ENCODE data around the gene SPATA13. TPM values are rescaled to one million over a fixed set of nuclear protein-coding genes. Genes with fewer than 3 reads are reported as not detected.
A peak's percentile ranks its signal among the peaks of the same experiment; 100 is the strongest.

The SPATA13 gene
- total RNA-seq, 1 experiment from 2014 or later = 28.7 TPM

DNA sequence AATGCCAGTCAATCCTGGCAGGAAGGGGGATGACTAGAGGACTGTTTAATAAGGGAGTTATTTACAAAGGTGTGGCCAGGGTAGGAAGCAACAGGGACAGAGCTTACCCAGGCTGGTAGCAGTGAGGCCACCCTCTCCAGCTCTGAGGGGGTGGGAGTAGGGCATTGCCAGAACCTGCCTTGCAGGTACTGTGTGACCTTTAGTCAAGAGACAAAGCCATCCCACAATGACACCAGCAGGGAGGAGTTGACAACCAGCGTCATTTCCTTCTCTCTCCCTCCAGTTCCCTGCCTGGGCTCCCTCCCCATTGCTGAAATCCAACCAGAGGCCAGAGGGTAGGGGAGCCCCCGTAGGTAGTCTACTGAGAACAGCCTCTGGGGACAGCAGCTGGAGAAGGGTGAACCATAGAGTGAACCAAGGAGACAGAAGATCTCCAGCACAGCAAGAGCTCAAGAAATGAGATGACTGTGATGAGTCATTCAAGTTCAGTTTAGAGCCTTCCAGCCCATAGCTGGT lies 33.3 kb upstream of the SPATA13 start:
- H3K9me3 ChIP-seq (ENCODE audit: insufficient read depth, low read depth) = no peaks in the 10 kb centered on the region; the same call in 1 of the 2 replicates
- ChIA-PET POLR2A (ENCODE audit: unreplicated experiment) (interaction anchor here (0.6 to 1.0 kb wide), 4 partner anchors 21 to 117 kb away, joined by 4 to 8 read pairs (median 5); partner anchors contain the start of gene SPATA13), CTCF (interaction anchor here (1.0 kb wide), 1 partner anchor 34 kb away, joined by 3 read pairs; no protein-coding TSS in a partner anchor)
- no peaks in the 10 kb centered on the region for H3K79me2 ChIP-seq (ENCODE audit: low read depth)
- H3K4me3 ChIP-seq = peak overlapping the region; percentile 18; the same call in 1 of the 2 replicates
- peak overlapping the region; percentile 87 for H3K27ac ChIP-seq
- H4K20me1 ChIP-seq (ENCODE audit: insufficient read depth) = no peaks in the 10 kb centered on the region
- H3K4me2 ChIP-seq = peak overlapping the region; percentile 65
- H3K27me3 ChIP-seq (ENCODE audit: insufficient read depth, low read depth) = no peaks in the 10 kb centered on the region
- BruUV-seq (replicated peaks) = no TSS peak
- TF ChIP-seq, protein P1, sequence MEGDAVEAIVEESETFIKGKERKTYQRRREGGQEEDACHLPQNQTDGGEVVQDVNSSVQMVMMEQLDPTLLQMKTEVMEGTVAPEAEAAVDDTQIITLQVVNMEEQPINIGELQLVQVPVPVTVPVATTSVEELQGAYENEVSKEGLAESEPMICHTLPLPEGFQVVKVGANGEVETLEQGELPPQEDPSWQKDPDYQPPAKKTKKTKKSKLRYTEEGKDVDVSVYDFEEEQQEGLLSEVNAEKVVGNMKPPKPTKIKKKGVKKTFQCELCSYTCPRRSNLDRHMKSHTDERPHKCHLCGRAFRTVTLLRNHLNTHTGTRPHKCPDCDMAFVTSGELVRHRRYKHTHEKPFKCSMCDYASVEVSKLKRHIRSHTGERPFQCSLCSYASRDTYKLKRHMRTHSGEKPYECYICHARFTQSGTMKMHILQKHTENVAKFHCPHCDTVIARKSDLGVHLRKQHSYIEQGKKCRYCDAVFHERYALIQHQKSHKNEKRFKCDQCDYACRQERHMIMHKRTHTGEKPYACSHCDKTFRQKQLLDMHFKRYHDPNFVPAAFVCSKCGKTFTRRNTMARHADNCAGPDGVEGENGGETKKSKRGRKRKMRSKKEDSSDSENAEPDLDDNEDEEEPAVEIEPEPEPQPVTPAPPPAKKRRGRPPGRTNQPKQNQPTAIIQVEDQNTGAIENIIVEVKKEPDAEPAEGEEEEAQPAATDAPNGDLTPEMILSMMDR (conservative IDR thresholded peaks at IDR 0.05) = no peak
- TF ChIP-seq EZH2 (IDR thresholded peaks at IDR 0.05; ENCODE audit: low read depth) = no peak
- peak; percentile 67 to 91 for DNase-seq
- no peaks in the 10 kb centered on the region for H3K9me2 ChIP-seq (ENCODE audit: insufficient read depth)
- intact Hi-C loops (cut with micrococcal nuclease; ENCODE audit: unreplicated experiment) = loop anchor here (1.0 kb wide), 2 partner anchors 21 to 34 kb away; no protein-coding TSS in a partner anchor
- peak overlapping the region; percentile 73; the same call in 1 of the 2 replicates for H2AFZ ChIP-seq
- H3K36me3 ChIP-seq (ENCODE audit: low read depth) = no peaks in the 10 kb centered on the region
- peaks cover 50% of the 10 kb centered on the region for H3K4me1 ChIP-seq (replicated peaks; ENCODE audit: insufficient read depth)
- H3F3A ChIP-seq (ENCODE audit: insufficient read depth, low read depth) = peaks cover 25% of the 10 kb centered on the region

- TF ChIP-seq, protein P1 (conservative IDR thresholded peaks at IDR 0.05) = no peak
- TF ChIP-seq EZH2 (IDR thresholded peaks at IDR 0.05; ENCODE audit: low read depth) = no peak
- Histone ChIP-seq H3K36me3 (ENCODE audit: low read depth) (no peaks in the 10 kb centered on the region), H4K20me1 (ENCODE audit: insufficient read depth) (no peaks in the 10 kb centered on the region), H3K4me3 (peak overlapping the region; percentile 18; the same call in 1 of the 2 replicates), H3K4me1 (replicated peaks; ENCODE audit: insufficient read depth) (peaks cover 50% of the 10 kb centered on the region), H3K27me3 (ENCODE audit: insufficient read depth, low read depth) (no peaks in the 10 kb centered on the region), H3K9me3 (ENCODE audit: insufficient read depth, low read depth) (no peaks in the 10 kb centered on the region; the same call in 1 of the 2 replicates), H3K9me2 (ENCODE audit: insufficient read depth) (no peaks in the 10 kb centered on the region), H2AFZ (no peak overlapping the region), H3K79me2 (ENCODE audit: low read depth) (no peaks in the 10 kb centered on the region), H3F3A (ENCODE audit: insufficient read depth, low read depth) (peaks cover 25% of the 10 kb centered on the region), H3K4me2 (peak overlapping the region; percentile 65), H3K27ac (peak overlapping the region; percentile 87)
- DNase-seq = peak in 1 of 2 experiments; percentile 64
- POLR2A ChIA-PET (ENCODE audit: unreplicated experiment) = no interaction called here
- no TSS peak for BruUV-seq (replicated peaks)
- CTCF ChIA-PET = no interaction called here
- intact Hi-C loops (cut with micrococcal nuclease; ENCODE audit: unreplicated experiment) = no loop called here
Measured at GRCh38 chr13:24128112-24128511, 32.4 kb upstream of the SPATA13 start.

DNA sequence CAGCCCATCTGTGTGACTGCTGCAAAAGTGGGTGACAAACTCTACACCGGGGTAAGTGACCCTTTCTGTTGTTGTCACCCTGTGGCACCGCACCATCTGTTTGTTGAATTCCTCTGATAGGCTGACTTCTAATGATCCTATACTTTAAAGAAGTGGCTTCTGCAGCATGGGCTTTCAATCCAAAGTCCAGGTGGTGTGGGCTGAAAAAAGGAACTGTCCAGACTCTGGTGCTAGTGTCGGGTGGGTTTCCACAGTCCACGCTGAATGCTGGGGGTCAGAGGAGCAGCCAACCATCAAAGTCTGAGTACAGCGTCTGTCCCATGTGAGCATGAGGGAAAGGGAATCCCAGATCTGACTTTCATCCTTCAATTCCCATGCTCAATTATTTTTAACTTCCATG lies 31.6 kb upstream of the SPATA13 start:
- ChIA-PET CTCF (interaction anchor here (0.5 kb wide), 1 partner anchor 46 kb away, joined by 5 read pairs; no protein-coding TSS in a partner anchor), POLR2A (ENCODE audit: unreplicated experiment) (no interaction called here)
- no peak overlapping the region for H3K27ac ChIP-seq
- no peak overlapping the region for H3K4me3 ChIP-seq
- H4K20me1 ChIP-seq (ENCODE audit: insufficient read depth) = no peaks in the 10 kb centered on the region
- no peaks in the 10 kb centered on the region for H3K27me3 ChIP-seq (ENCODE audit: insufficient read depth, low read depth)
- H3F3A ChIP-seq (ENCODE audit: insufficient read depth, low read depth) = peaks cover 25% of the 10 kb centered on the region
- no peaks in the 10 kb centered on the region for H3K9me2 ChIP-seq (ENCODE audit: insufficient read depth)
- H3K4me2 ChIP-seq = no peak overlapping the region
- no TSS peak for BruUV-seq (replicated peaks)
- no peaks in the 10 kb centered on the region; the same call in 1 of the 2 replicates for H3K9me3 ChIP-seq (ENCODE audit: insufficient read depth, low read depth)
- intact Hi-C loops (cut with micrococcal nuclease; ENCODE audit: unreplicated experiment) = no loop called here
- no peak for DNase-seq
- TF ChIP-seq, protein P1 (conservative IDR thresholded peaks at IDR 0.05) = no peak
- no peak for TF ChIP-seq EZH2 (IDR thresholded peaks at IDR 0.05; ENCODE audit: low read depth)
- no peaks in the 10 kb centered on the region for H3K36me3 ChIP-seq (ENCODE audit: low read depth)
- H3K79me2 ChIP-seq (ENCODE audit: low read depth) = no peaks in the 10 kb centered on the region
- H2AFZ ChIP-seq = no peak overlapping the region
- peaks cover 50% of the 10 kb centered on the region for H3K4me1 ChIP-seq (replicated peaks; ENCODE audit: insufficient read depth)

All from PC-9 (cell line).